Panc1 (cell line): Measurements from ENCODE around the gene TSPAN5. TPM values are rescaled to one million over a fixed set of nuclear protein-coding genes. Genes with fewer than 3 reads are reported as not detected.

Experiments used
- ATAC-seq: fragments of 200-7000 bp; cut with Tn5 transposase; 2 replicates; pipeline ENCODE4 v1.9.1; 2020; ENCODE audit warnings: mild to moderate bottlenecking, moderate library complexity
- BruUV-seq: library from RNA; stranded (reverse); fragments of 400-500 nt; replicated peaks from 2 replicates; lab custom pipeline; 2021; lab: Mats Ljungman, UMichigan
- CTCF ChIA-PET: fragments of 300-600 bp; sonication (Branson Sonifier 250); formaldehyde crosslinking; loops from one replicate; lab custom pipeline; 2022; ENCODE audit warnings: antibody characterized with exemption; lab: Charles Lee
- POLR2A ChIA-PET: fragments of 300-600 bp; sonication (Branson Sonifier 250); formaldehyde crosslinking; loops from one replicate; lab custom pipeline; 2022; ENCODE audit warnings: antibody characterized with exemption; lab: Charles Lee
- DNase-seq: peaks from one replicate; pipeline ENCODE4 v3.0.0-alpha.2; 2010; ENCODE audit warnings: low read depth, low spot score
- H3K27ac ChIP-seq: 2 replicates; pipeline ENCODE4 v1.5.1; 2011; ENCODE audit warnings: mild to moderate bottlenecking, low read length, inconsistent platforms
- H3K27me3 ChIP-seq: fragments of 200-500 bp; sonication (Bioruptor generic); 2 replicates; pipeline ENCODE4 v1.6.0; 2014; ENCODE audit warnings: low read length, inconsistent platforms; ENCODE audit not compliant: control insufficient read depth, insufficient read depth
- H3K36me3 ChIP-seq: fragments of 200-500 bp; sonication (Bioruptor generic); 2 replicates; pipeline ENCODE4 v1.5.1; 2014; ENCODE audit warnings: inconsistent platforms, mild to moderate bottlenecking, low read length, moderate library complexity; ENCODE audit not compliant: control insufficient read depth, insufficient read depth
- H3K4me1 ChIP-seq: 2 replicates; pipeline ENCODE4 v1.5.1; 2011; ENCODE audit warnings: inconsistent platforms, mild to moderate bottlenecking, low read length, moderate library complexity; ENCODE audit not compliant: control insufficient read depth, insufficient read depth
- H3K4me3 ChIP-seq, 2 experiments: 2 replicates each; pipeline ENCODE4 v1.5.1; 2011 to 2012; ENCODE audit warnings: low read depth in 2 of 2, low read length in 2 of 2, mild to moderate bottlenecking in 2 of 2, inconsistent platforms in 1 of 2, moderate library complexity in 1 of 2
- H3K9me3 ChIP-seq: fragments of 200-500 bp; sonication (Bioruptor generic); 2 replicates; pipeline ENCODE4 v1.5.1; 2014; ENCODE audit warnings: low read depth, mild to moderate bottlenecking, inconsistent platforms, low read length, moderate library complexity; ENCODE audit not compliant: control insufficient read depth, insufficient read depth
- POLR2AphosphoS5 ChIP-seq: IDR thresholded peaks from 2 replicates; pipeline ENCODE4 v1.6.1; 2012; ENCODE audit warnings: mild to moderate bottlenecking, low read depth, low read length, moderate library complexity
- SIN3A ChIP-seq: IDR thresholded peaks from 2 replicates; pipeline ENCODE4 v1.6.1; 2012; ENCODE audit warnings: low read depth, mild to moderate bottlenecking, low read length, moderate library complexity, borderline replicate concordance; ENCODE audit not compliant: insufficient read depth
- TCF7L2 ChIP-seq: IDR thresholded peaks from 2 replicates; pipeline ENCODE4 v1.6.1; 2011; ENCODE audit warnings: mild to moderate bottlenecking, low read depth, low read length, inconsistent platforms
- in situ Hi-C: cut with HindIII; loops from 2 replicates; pipeline ENCODE4 v1.10.0; 2016; ENCODE audit warnings: low sequenced_read_pairs, low pct_unique_long_range_greater_than_20kb
- intact Hi-C: fragments of 100-400 bp; cut with micrococcal nuclease; formaldehyde crosslinking; loops from one replicate; pipeline ENCODE4 v1.10.0; 2022; ENCODE audit not compliant: unreplicated experiment
- total RNA-seq: library from RNA; stranded (reverse); gene quantifications from one replicate; pipeline ENCODE4 v1.2.1, GENCODE V29; 2021; ENCODE audit not compliant: unreplicated experiment
- TF ChIP-seq, protein P1 (sequence below), 2 experiments: IDR thresholded peaks; 2 replicates each; pipeline ENCODE4 v1.6.1; 2011 to 2012; ENCODE audit warnings: low read depth in 2 of 2, control low read depth in 1 of 2, low read length in 1 of 2, mild to moderate bottlenecking in 1 of 2, moderate library complexity in 1 of 2; ENCODE audit not compliant: insufficient read depth in 1 of 2
- TF ChIP-seq, protein P2 (sequence below): fragments of 450-650 bp; IDR thresholded peaks from 2 replicates; pipeline ENCODE4 v1.5.1; 2017; ENCODE audit warnings: mild to moderate bottlenecking

The TSPAN5 gene
- total RNA-seq, 1 experiment from 2014 or later, result 61.9 TPM

DNA sequence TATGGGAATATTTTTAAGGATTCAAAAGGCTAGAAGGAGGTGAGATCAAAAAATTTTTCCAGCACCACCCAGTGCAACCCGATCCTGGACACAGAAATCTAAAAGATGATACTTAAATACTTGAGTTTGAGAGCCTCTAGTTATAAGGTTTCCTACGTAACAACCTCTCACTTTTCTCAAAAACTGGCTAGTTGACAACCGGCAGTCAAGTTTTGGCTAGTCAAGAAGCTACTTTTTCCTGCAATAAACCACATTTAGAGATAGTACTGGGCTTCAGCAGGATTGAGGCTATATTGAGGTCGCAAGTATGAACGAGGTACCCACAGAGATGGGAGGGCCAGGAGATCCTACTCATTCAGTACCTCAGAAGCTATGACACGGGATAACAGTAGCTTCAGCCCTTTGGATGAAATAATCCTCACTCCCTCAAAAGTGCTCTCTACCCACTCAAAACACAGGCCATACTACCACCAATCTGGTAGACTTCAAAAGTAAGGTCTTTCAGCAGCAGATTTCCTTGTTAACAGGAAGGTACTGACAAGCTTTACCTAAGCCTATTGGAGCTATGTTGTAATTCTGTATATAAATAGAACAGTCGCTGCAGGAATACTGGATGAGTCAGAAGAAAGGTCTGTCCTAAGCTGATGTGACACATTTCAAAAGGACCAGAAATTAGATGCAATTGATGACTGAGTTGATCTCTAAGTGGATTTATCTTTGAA, 1.5 kb upstream of the TSPAN5 start:
- H3K4me3 ChIP-seq, result peak overlapping the region; percentile 69 to 89
- peaks cover 4% of the 10 kb centered on the region; the same call in 1 of the 2 replicates for H3K36me3 ChIP-seq
- ChIA-PET CTCF (no interaction called here), POLR2A (no interaction called here)
- in situ Hi-C loops (no loop called here), intact Hi-C loops (loop anchor here (5.0 to 10.0 kb wide), 3 partner anchors 175 to 267 kb away; partner anchors contain the start of gene EIF4E)
- peaks cover 22% of the 10 kb centered on the region for H3K4me1 ChIP-seq
- no TSS peak for BruUV-seq
- H3K27me3 ChIP-seq, result no peaks in the 10 kb centered on the region
- H3K27ac ChIP-seq, result peak overlapping the region; percentile 86
- no peaks in the 10 kb centered on the region for H3K9me3 ChIP-seq
- DNase-seq, result no peak
- ATAC-seq, result no peak
- TF ChIP-seq TCF7L2, result no peak
- no peak for TF ChIP-seq SIN3A
- TF ChIP-seq, protein P1, sequence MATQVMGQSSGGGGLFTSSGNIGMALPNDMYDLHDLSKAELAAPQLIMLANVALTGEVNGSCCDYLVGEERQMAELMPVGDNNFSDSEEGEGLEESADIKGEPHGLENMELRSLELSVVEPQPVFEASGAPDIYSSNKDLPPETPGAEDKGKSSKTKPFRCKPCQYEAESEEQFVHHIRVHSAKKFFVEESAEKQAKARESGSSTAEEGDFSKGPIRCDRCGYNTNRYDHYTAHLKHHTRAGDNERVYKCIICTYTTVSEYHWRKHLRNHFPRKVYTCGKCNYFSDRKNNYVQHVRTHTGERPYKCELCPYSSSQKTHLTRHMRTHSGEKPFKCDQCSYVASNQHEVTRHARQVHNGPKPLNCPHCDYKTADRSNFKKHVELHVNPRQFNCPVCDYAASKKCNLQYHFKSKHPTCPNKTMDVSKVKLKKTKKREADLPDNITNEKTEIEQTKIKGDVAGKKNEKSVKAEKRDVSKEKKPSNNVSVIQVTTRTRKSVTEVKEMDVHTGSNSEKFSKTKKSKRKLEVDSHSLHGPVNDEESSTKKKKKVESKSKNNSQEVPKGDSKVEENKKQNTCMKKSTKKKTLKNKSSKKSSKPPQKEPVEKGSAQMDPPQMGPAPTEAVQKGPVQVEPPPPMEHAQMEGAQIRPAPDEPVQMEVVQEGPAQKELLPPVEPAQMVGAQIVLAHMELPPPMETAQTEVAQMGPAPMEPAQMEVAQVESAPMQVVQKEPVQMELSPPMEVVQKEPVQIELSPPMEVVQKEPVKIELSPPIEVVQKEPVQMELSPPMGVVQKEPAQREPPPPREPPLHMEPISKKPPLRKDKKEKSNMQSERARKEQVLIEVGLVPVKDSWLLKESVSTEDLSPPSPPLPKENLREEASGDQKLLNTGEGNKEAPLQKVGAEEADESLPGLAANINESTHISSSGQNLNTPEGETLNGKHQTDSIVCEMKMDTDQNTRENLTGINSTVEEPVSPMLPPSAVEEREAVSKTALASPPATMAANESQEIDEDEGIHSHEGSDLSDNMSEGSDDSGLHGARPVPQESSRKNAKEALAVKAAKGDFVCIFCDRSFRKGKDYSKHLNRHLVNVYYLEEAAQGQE (IDR thresholded peaks at IDR 0.05; ENCODE audit: insufficient read depth in 1 of 2, low read depth in 2 of 2, low read length in 1 of 2), result no peak
- TF ChIP-seq POLR2AphosphoS5, result no peak
- TF ChIP-seq, protein P2, sequence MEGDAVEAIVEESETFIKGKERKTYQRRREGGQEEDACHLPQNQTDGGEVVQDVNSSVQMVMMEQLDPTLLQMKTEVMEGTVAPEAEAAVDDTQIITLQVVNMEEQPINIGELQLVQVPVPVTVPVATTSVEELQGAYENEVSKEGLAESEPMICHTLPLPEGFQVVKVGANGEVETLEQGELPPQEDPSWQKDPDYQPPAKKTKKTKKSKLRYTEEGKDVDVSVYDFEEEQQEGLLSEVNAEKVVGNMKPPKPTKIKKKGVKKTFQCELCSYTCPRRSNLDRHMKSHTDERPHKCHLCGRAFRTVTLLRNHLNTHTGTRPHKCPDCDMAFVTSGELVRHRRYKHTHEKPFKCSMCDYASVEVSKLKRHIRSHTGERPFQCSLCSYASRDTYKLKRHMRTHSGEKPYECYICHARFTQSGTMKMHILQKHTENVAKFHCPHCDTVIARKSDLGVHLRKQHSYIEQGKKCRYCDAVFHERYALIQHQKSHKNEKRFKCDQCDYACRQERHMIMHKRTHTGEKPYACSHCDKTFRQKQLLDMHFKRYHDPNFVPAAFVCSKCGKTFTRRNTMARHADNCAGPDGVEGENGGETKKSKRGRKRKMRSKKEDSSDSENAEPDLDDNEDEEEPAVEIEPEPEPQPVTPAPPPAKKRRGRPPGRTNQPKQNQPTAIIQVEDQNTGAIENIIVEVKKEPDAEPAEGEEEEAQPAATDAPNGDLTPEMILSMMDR, result no peak

DNA sequence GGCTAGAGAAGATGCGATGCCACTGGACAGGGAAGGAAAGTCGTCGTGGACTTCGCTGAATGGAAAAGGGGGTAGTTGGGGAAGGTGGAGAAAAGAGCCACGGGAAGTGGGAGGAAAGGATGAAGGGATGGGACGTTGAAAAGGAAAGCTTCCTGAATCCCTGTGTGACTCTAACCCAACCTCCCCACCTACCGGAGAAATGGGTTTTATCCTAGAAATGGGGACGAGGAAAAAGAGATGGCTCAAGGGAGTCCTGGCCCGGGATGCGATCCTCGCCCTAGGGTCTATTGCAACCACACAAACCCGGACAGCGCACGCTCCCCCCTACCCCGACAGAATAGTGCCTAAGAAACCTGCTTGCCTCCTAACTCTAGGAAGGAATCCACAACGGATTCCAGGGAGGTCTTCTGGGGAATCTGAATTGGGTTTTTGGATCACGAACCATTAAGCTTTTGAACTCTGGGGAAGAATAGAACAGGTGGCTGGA, 738 bp upstream of the TSPAN5 start:
- Histone ChIP-seq H3K4me3 (peak overlapping the region; percentile 69 to 89), H3K36me3 (peaks cover 4% of the 10 kb centered on the region; the same call in 1 of the 2 replicates), H3K27ac (peak overlapping the region; percentile 86), H3K4me1 (peaks cover 24% of the 10 kb centered on the region), H3K27me3 (no peaks in the 10 kb centered on the region), H3K9me3 (no peaks in the 10 kb centered on the region)
- ChIA-PET POLR2A (interaction anchor here (0.5 to 1.1 kb wide), 2 partner anchors 54 to 103 kb away, joined by 3 to 6 read pairs; no protein-coding TSS in a partner anchor), CTCF (interaction anchor here (1.0 kb wide), 1 partner anchor 192 kb away, joined by 7 read pairs; no protein-coding TSS in a partner anchor)
- DNase-seq, result no peak
- TF ChIP-seq, protein P2, result no peak
- TF ChIP-seq SIN3A, result no peak
- TF ChIP-seq, protein P1 (IDR thresholded peaks at IDR 0.05; ENCODE audit: insufficient read depth in 1 of 2, low read depth in 2 of 2, low read length in 1 of 2), result no peak
- no peak for TF ChIP-seq POLR2AphosphoS5
- no peak for TF ChIP-seq TCF7L2
- in situ Hi-C loops, result no loop called here
- TSS peak; percentile 74 for BruUV-seq
- intact Hi-C loops, result loop anchor here (10.0 kb wide), 2 partner anchors 176 to 194 kb away; no protein-coding TSS in a partner anchor
- ATAC-seq, result no peak; the same call in none of the 2 replicates
